Urothelium cell line (cell line): ENCODE measurements around the gene TRPC4.

ENCODE experiments used
- DNase-seq: peaks from one replicate; pipeline ENCODE4 v3.0.0; 2011; ENCODE audit warnings: low spot score, mixed read lengths
- FAIRE-seq: peaks from 2 replicates; lab custom pipeline; 2011; peaks lifted over from hg19 to GRCh38; lab: Jason Lieb, UNC

TRPC4 gene

GRCh38 chr13:37869756-37870488, at the start of gene TRPC4:
Gene TRPC4, minus strand, starts transcription at chr13:37869772. Its CDS starts 86,439 bp downstream, at chr13:37783333.
- no peak for FAIRE-seq
- DNase-seq: peak; percentile 53

GRCh38 chr13:37918751-37919150, 49.2 kb upstream of the TRPC4 start:
- FAIRE-seq (no peak), DNase-seq (no peak)

- no peak for DNase-seq
- no peak for FAIRE-seq
Observed at GRCh38 chr13:37918116-37918714, 48.6 kb upstream of the TRPC4 start.

- no peak for FAIRE-seq
- peak; percentile 6 for DNase-seq
Observed at GRCh38 chr13:37914781-37915391, 45.3 kb upstream of the TRPC4 start.

DNA sequence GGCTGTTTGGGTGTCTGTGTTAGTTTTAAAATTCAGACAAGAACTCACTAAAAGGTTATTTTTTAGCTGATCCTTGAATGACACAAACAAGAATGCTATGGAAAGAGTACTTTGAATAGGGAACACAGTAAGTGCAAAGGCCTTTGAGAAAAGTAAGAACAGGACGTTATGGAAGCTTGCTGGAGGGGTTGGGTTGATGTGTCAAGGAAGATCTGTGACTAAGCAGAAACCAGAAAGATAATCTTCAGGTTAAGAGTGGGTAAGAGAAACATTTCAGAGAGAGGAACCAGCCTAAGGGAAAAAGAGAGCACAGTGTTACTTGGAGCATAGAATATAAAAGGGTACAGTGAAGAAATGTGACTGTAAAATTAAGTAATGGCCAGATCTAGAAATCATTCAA, 41.2 kb upstream of the TRPC4 start:
- FAIRE-seq (no peak), DNase-seq (no peak)

DNA sequence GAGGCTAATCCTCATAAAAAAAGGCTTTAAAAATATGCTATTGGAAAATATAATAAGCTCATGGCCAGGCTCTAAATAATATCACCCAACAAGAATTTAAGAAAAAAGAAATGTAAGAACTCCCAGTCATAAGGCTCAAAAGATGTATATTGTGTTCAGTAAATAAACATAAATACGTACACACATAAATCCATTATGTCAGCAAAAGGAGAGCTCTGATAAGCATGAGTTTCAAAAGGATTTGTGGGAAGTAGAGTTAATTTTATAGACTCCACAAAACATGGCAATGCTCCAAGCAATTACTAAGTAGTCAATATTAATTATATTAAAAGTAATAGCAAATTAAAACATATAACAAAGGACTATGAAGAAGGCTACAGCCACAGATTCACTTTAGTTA, 37.3 kb upstream of the TRPC4 start:
- FAIRE-seq (no peak), DNase-seq (no peak)

DNA sequence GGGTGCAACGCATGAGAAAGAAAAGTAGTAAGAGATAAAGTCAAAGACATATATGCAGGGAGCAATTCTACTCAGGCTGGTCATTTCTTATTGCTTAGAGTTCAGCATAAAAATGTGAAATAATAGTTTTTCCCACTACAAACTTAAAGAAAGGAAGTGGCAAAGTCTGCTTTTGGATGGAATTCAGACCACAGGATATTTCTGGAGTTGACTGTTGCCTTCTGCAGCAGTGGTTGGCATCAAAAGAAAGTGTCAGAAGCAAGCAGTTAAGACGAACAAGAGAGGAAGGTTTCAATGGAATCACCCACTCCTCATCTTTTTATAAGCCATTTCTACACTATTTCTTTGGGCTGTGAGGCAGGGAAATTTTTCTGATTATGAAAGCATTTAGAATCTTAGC, 36.2 kb upstream of the TRPC4 start:
- DNase-seq: no peak
- no peak for FAIRE-seq

DNA sequence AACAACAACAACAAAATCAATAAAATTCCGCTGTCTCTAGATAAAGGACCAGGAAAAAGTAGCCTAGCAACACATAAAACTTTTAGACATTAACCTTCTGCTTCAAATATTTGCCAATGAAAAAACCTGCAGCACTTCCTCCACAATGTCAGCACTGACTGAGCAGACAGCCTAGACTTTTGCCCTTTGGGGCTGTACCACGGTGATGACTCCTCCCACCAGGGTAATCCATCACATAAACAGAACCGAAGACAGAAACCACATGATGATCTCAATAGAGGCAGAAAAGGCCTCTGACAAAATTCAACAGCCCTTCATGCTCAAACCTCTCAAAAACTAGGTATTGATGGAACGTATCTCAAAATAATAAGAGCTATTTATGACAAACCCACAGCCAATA, 30.2 kb upstream of the TRPC4 start:
- FAIRE-seq (no peak), DNase-seq (no peak)

GRCh38 chr13:37893321-37893720, 23.7 kb upstream of the TRPC4 start:
- no peak for FAIRE-seq

GRCh38 chr13:37889820-37890219, 20.2 kb upstream of the TRPC4 start:
- FAIRE-seq (no peak), DNase-seq (no peak)

More at GRCh38 chr13:37893321-37893720, 23.7 kb upstream of the TRPC4 start:
- DNase-seq: no peak

- DNase-seq (no peak), FAIRE-seq (no peak)
Observed at GRCh38 chr13:37889102-37889501, 19.5 kb upstream of the TRPC4 start.

DNA sequence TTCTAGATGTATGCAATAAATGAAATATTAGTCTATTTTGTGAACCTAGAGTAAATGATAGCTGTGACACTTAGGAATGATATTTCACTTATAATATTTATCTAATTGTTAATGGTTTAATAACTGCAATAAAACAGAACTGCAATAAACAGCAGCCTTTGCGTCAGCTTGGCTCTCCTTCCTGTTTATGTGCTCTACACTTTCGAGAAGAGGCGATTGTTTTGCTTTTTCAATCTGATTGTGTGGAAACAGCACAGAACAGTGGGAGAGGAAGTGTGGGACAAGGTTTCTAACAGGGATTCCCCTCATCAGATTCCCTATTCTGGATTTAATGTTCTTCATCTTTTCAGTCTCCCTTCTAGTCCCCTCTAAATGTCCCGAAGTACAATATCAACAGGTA, 17.3 kb upstream of the TRPC4 start:
- no peak for DNase-seq
- no peak for FAIRE-seq

DNA sequence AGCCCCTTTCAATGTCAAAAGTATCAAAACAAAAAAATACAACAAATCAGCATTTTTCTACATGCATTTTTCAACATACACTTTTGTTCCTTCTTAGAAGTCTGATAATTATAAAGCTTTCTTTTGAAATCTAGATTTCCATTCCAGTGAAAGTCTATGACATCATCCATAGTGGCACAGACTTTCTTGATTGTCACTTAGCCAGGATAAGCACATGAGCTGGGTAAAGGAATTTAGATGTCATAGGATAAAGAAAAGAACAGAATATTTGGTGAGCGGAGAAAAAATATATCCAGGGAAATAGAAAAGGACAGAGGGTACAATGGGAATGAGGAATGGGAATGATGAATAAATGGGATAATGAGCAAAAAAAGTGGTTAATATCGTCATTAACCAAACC, 15.1 kb upstream of the TRPC4 start:
- no peak for FAIRE-seq
- no peak for DNase-seq

DNA sequence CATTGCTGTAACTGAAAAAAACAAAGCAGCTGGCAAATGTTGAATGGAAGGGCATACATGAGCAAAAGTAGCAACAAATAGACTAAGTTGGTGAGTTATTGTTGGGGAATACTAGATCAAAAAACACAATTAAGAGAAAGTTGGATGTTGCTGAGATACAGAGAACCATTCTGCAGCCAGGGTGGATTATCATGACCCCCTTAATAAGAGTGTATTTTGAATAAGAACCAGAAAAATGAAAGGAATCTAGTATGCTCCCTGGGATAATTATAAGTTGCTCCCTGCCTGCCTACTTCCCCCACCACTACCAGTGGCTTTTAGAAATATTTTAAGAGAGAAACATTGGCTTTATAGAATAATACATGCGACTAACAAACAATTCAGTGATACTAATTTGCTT, 14.5 kb upstream of the TRPC4 start:
- FAIRE-seq (no peak), DNase-seq (no peak)

DNA sequence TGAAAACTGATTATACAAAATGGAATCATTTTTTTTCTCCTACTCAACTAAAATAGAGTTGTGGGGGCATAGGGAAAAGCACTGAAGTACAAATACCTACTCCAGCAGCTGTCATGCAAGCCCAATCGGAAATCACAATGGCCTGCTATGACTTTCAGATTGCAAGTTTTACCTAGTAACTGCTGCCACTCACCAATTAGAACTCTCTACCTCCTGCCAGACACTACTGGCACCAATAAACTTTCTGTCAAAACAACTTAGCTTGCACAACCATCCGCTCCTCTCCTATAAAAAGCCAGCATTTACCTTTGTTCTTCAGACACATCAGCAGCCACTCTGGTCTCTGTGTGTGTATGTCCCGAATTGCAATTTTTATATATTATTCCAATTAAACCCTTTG, 9.3 kb upstream of the TRPC4 start:
- no peak for FAIRE-seq
- no peak for DNase-seq

DNA sequence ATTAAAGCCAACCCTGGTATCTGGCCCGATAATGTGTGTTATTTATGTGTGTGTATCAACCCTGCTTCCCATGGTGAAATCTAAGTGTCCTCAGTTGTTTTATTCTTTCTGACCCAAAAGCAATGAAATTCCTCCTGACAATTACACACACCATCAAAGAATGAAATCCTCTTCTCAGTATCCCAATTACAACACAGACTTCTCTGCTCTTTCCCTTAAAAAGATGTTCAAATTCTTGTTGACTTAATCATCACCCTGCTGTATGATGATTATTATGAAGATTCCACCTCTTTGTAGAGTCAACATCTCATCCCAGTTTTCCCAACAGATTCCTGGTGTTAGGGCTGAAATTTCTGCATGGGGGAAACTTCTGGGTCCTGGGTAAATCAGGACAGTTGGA, 8.9 kb upstream of the TRPC4 start:
- DNase-seq (no peak), FAIRE-seq (no peak)

DNA sequence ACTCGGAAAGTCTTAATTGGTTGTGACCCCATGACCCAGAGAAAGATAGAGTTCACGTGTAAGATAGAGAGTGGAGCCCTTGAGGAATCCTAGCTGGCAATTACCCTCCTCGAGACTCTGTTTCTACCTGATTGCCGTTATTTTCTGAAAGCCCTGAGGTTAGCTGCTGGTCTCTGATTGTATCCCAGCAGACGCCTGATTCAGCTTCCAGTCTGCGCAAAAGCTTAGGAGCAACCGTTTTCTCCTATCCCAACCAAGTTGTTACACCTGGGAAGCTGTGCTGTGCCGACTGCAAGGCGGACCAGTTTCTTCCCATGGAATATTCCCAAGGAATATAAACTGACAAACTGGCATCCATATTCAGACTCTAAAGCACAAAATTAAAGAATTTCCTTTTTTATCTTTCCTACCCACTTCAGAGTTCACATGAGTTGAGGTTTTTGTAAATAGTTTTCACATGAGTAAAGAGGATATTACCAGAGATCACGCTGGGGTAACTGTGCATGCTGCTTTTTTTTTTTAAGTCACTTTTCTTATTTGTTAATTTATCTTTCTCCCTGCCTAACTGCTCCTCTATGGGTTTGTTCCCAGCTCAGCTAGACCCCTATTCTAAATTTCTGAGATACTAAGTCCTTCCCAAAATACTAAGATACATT, 1.5 kb upstream of the TRPC4 start:
- DNase-seq (peak; percentile 9), FAIRE-seq (no peak)

GRCh38 chr13:37870489-37870845, 895 bp upstream of the TRPC4 start:
- FAIRE-seq (no peak), DNase-seq (no peak)

DNA sequence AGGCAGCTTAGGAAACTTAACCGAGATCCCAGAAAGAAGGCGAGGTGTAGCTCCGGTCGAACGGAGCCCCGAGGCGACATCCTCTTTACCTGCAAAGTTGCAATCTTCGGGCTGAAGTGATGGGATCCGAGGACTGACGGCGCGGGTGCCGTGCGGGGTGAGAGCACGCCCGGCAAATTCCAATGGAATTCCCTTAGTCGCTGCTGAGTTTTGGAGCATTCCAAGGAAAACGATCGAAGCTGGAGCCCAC, 141 bp downstream of the TRPC4 start:
- DNase-seq (no peak), FAIRE-seq (no peak)

GRCh38 chr13:37868691-37869505, 674 bp downstream of the TRPC4 start:
- DNase-seq (no peak), FAIRE-seq (no peak)

- no peak for FAIRE-seq
- DNase-seq: no peak
Observed at GRCh38 chr13:37863708-37864107, 5.9 kb downstream of the TRPC4 start.
